A549 (cell line): ENCODE results near the gene GRID1. TPM values are rescaled to one million over a fixed set of nuclear protein-coding genes. Genes with fewer than 3 reads are reported as not detected.

Experiments used
- ATAC-seq, 2 experiments: fragments of 200-7000 bp in 1 of 2; fragments of >200 bp in 1 of 2; cut with Nextera tagmentation in 1 of 2; cut with Tn5 transposase in 1 of 2; 3 replicates each; pipeline versions ENCODE4 v1.8.0 to v1.9.1; 2018 to 2020; ENCODE audit warnings: mild to moderate bottlenecking in 1 of 2, moderate library complexity in 1 of 2
- CTCF ChIA-PET: fragments of 300-600 bp; sonication (Branson Sonifier 250); formaldehyde crosslinking; extraction: SDS; loops from one replicate; lab custom pipeline; 2021; ENCODE audit warnings: antibody characterized with exemption, inconsistent platforms; lab: Yijun Ruan, JAX
- POLR2A ChIA-PET: fragments of 350-600 bp; formaldehyde crosslinking; extraction: SDS; loops from one replicate; lab custom pipeline; 2021; ENCODE audit warnings: antibody characterized with exemption, inconsistent platforms; lab: Yijun Ruan, JAX
- DNase-seq, 2 experiments: peaks; one replicate each; pipeline versions ENCODE4 v3.0.0 to v3.0.0-alpha.2; 2011 to 2016; ENCODE audit warnings: low read depth in 1 of 2, low spot score in 1 of 2
- FAIRE-seq: peaks from 2 replicates; lab custom pipeline; 2011; peaks lifted over from hg19 to GRCh38; lab: Jason Lieb, UNC
- H3K27ac ChIP-seq, 2 experiments: fragments of >200 bp; sonication (Bioruptor Twin); formaldehyde crosslinking; 3 replicates each; pipeline ENCODE4 v1.5.1; 2016 to 2017
- H3K4me1 ChIP-seq: fragments of >200 bp; sonication (Bioruptor Twin); formaldehyde crosslinking; 3 replicates; pipeline ENCODE4 v1.6.1; 2016
- H3K4me2 ChIP-seq: fragments of >200 bp; sonication (Bioruptor Twin); formaldehyde crosslinking; 3 replicates; pipeline ENCODE4 v1.6.1; 2016
- H3K4me3 ChIP-seq: fragments of >200 bp; sonication (Bioruptor Twin); formaldehyde crosslinking; 3 replicates; pipeline ENCODE4 v1.5.1; 2016
- H3K9me3 ChIP-seq: fragments of >200 bp; sonication (Bioruptor Twin); formaldehyde crosslinking; 3 replicates; pipeline ENCODE4 v1.6.1; 2016
- ATOH8 ChIP-seq: fragments of 250-450 bp; sonication (Bioruptor Pico); IDR thresholded peaks from 2 replicates; pipeline ENCODE4 v1.5.0; 2020; ENCODE audit warnings: low read depth, mild to moderate bottlenecking, moderate library complexity
- BCL3 ChIP-seq: fragments of >200 bp; sonication (Bioruptor Twin); formaldehyde crosslinking; IDR thresholded peaks from 3 replicates; pipeline ENCODE4 v1.6.1; 2016
- BHLHE40 ChIP-seq: IDR thresholded peaks from 2 replicates; pipeline ENCODE4 v1.6.1; 2012; ENCODE audit warnings: low read depth, low read length, inconsistent platforms
- CBX8 ChIP-seq: fragments of 200-600 bp; sonication (generic); IDR thresholded peaks from 2 replicates; pipeline ENCODE4 v1.6.1; 2016
- E2F6 ChIP-seq: IDR thresholded peaks from 2 replicates; pipeline ENCODE4 v1.6.1; 2012; ENCODE audit warnings: low read depth, borderline replicate concordance
- EHF ChIP-seq: fragments of 250-450 bp; sonication (Bioruptor Pico); IDR thresholded peaks from 2 replicates; pipeline ENCODE4 v1.5.0; 2020; ENCODE audit warnings: mild to moderate bottlenecking
- EHMT2 ChIP-seq: fragments of 200-600 bp; sonication (generic); IDR thresholded peaks from 2 replicates; pipeline ENCODE4 v1.6.1; 2016; ENCODE audit warnings: antibody characterized with exemption, low read depth, mild to moderate bottlenecking, moderate library complexity
- ESRRA ChIP-seq: fragments of 150-350 bp; IDR thresholded peaks from 2 replicates; pipeline ENCODE4 v1.6.1; 2014; ENCODE audit warnings: mild to moderate bottlenecking, low read length, borderline replicate concordance
- FOSB ChIP-seq: fragments of 250-450 bp; sonication (Bioruptor Pico); IDR thresholded peaks from 2 replicates; pipeline ENCODE4 v1.5.0; 2020; ENCODE audit warnings: mild to moderate bottlenecking, moderate library complexity
- FOXS1 ChIP-seq: fragments of 250-450 bp; sonication (Bioruptor Pico); IDR thresholded peaks from 2 replicates; pipeline ENCODE4 v1.5.0; 2020; ENCODE audit warnings: mild to moderate bottlenecking, moderate library complexity
- HES2 ChIP-seq: fragments of >200 bp; sonication (Bioruptor Twin); formaldehyde crosslinking; IDR thresholded peaks from 2 replicates; pipeline ENCODE4 v1.6.1; 2016
- JUN ChIP-seq, 2 experiments: fragments of >200 bp; sonication (Bioruptor Twin); formaldehyde crosslinking; IDR thresholded peaks; 2 replicates in 1 of 2; 3 replicates in 1 of 2; pipeline ENCODE4 v1.6.1; 2016 to 2017
- KDM1A ChIP-seq: fragments of 200-600 bp; sonication (generic); IDR thresholded peaks from 2 replicates; pipeline ENCODE4 v1.6.1; 2016; ENCODE audit warnings: low read depth, mild to moderate bottlenecking
- KDM5A ChIP-seq: fragments of 200-600 bp; sonication (generic); IDR thresholded peaks from 2 replicates; pipeline ENCODE4 v1.6.1; 2016; ENCODE audit warnings: antibody characterized with exemption, mild to moderate bottlenecking
- NFE2L2 ChIP-seq: fragments of 150-350 bp; conservative IDR thresholded peaks from 2 replicates; pipeline ENCODE4 v1.6.1; 2014; ENCODE audit warnings: low read length
- NPAS2 ChIP-seq: fragments of 250-450 bp; sonication (Bioruptor Pico); IDR thresholded peaks from 2 replicates; pipeline ENCODE4 v1.8.0; 2022; ENCODE audit warnings: mild to moderate bottlenecking, moderate library complexity, borderline replicate concordance
- PBX3 ChIP-seq: IDR thresholded peaks from 2 replicates; pipeline ENCODE4 v1.6.1; 2012
- POLR2A ChIP-seq: IDR thresholded peaks from 2 replicates; pipeline ENCODE4 v1.6.1; 2012; ENCODE audit warnings: mild to moderate bottlenecking, low read length
- RAD21 ChIP-seq, 2 experiments: fragments of >200 bp in 1 of 2; sonication (Bioruptor Twin) in 1 of 2; formaldehyde crosslinking in 1 of 2; IDR thresholded peaks in 1 of 2; conservative IDR thresholded peaks in 1 of 2; 2 replicates in 1 of 2; 3 replicates in 1 of 2; pipeline ENCODE4 v1.6.1; 2012 to 2018; ENCODE audit warnings: inconsistent platforms in 1 of 2
- RCOR1 ChIP-seq: fragments of 150-350 bp; IDR thresholded peaks from 2 replicates; pipeline ENCODE4 v1.6.1; 2014; ENCODE audit warnings: antibody characterized with exemption, low read length, low read depth
- REST ChIP-seq: fragments of 200-600 bp; sonication (generic); IDR thresholded peaks from 2 replicates; pipeline ENCODE4 v1.6.1; 2016; ENCODE audit warnings: antibody characterized with exemption, mild to moderate bottlenecking, moderate library complexity
- RFX5 ChIP-seq: fragments of 450-650 bp; IDR thresholded peaks from 2 replicates; pipeline ENCODE4 v1.7.1; 2014; ENCODE audit warnings: antibody characterized with exemption, mild to moderate bottlenecking, moderate library complexity
- ZC3H11A ChIP-seq: fragments of 450-650 bp; IDR thresholded peaks from 2 replicates; pipeline ENCODE4 v1.6.1; 2014; ENCODE audit warnings: antibody characterized with exemption, mild to moderate bottlenecking
- ZFP36 ChIP-seq: fragments of 450-650 bp; IDR thresholded peaks from 2 replicates; pipeline ENCODE4 v1.6.1; 2014; ENCODE audit warnings: borderline replicate concordance; ENCODE audit not compliant: partially characterized antibody
- ZNF302 ChIP-seq: fragments of 250-450 bp; sonication (Bioruptor Pico); IDR thresholded peaks from 2 replicates; pipeline ENCODE4 v1.9.0; 2021; ENCODE audit warnings: inconsistent platforms, mild to moderate bottlenecking, moderate library complexity
- WGBS: methylation state at CpG from one replicate; pipeline ENCODE4 v1.1.6; 2017; ENCODE audit errors: missing lambda C conversion rate; 5-methylcytosine and 5-hydroxymethylcytosine counted together
- polyA plus RNA-seq, 4 experiments: library from polyadenylated mRNA; depleted of rRNA in 3 of 4; stranded (reverse); fragments of >200 nt; fragmentation: RNase III in 1 of 4; extraction: RNeasy Plus Mini Kit Qiagen cat#74134 plus additional on column Dnase treatment in 1 of 4; gene quantifications; 2 replicates in 3 of 4; 3 replicates in 1 of 4; pipeline ENCODE4 v1.2.3, GENCODE V29; 2011 to 2017

Gene GRID1
- polyA plus RNA-seq, 2 of the 4 experiments (the other 2 are of a cell fraction): 0.14 to 0.30 TPM

- ChIA-PET POLR2A (no interaction called here), CTCF (interaction anchor here (1.2 to 6.0 kb wide), 4 partner anchors 9 to 193 kb away, joined by 5 to 31 read pairs (median 12); no protein-coding TSS in a partner anchor)
- Histone ChIP-seq H3K4me3 (no peak overlapping the region), H3K9me3 (no peaks in the 10 kb centered on the region), H3K4me1 (no peaks in the 10 kb centered on the region), H3K27ac (no peak overlapping the region), H3K4me2 (no peak overlapping the region)
- 65% methylated on average over 12 of the region's 12 CpGs for WGBS
- TF ChIP-seq JUN (IDR thresholded peaks at IDR 0.05): no peak
- TF ChIP-seq POLR2A: no peak
- TF ChIP-seq BCL3: no peak
- no peak for TF ChIP-seq NPAS2 (CRISPR knock-in tag)
- TF ChIP-seq ESRRA: no peak
- no peak for TF ChIP-seq RFX5
- no peak for TF ChIP-seq HES2
- no peak for TF ChIP-seq EHMT2
- no peak for TF ChIP-seq CBX8
- TF ChIP-seq PBX3: no peak
- TF ChIP-seq EHF (CRISPR knock-in tag): no peak
- TF ChIP-seq ZC3H11A: no peak
- DNase-seq (no peak), FAIRE-seq (no peak), ATAC-seq (no peak)
Measured at GRCh38 chr10:86391986-86392722, 25.6 kb upstream of the GRID1 start.

GRCh38 chr10:86391236-86391840 lies 24.7 kb upstream of the GRID1 start:
- no peak overlapping the region for H3K27ac ChIP-seq
- H3K4me3 ChIP-seq: no peak overlapping the region
- DNase-seq (no peak), FAIRE-seq (no peak), ATAC-seq (no peak)
- H3K4me1 ChIP-seq: no peaks in the 10 kb centered on the region
- 87% methylated on average over 8 of the region's 8 CpGs for WGBS
- POLR2A ChIA-PET: no interaction called here
- no peak for TF ChIP-seq KDM5A
- TF ChIP-seq KDM1A: no peak
- no peak for TF ChIP-seq BHLHE40
- TF ChIP-seq RCOR1: no peak
- TF ChIP-seq ZFP36: no peak
- TF ChIP-seq FOSB (CRISPR knock-in tag): no peak
- TF ChIP-seq RAD21 (conservative IDR thresholded peaks at IDR 0.05 in 1 of 2, IDR thresholded peaks at IDR 0.05 in 1 of 2): no peak
- no peak for TF ChIP-seq NFE2L2
- TF ChIP-seq E2F6: no peak
- TF ChIP-seq ZNF302: no peak
- TF ChIP-seq ATOH8: no peak
- TF ChIP-seq REST: no peak
- no peak for TF ChIP-seq FOXS1 (CRISPR knock-in tag)
- H3K9me3 ChIP-seq: no peaks in the 10 kb centered on the region
- CTCF ChIA-PET: interaction anchor here (1.7 to 6.0 kb wide), 3 partner anchors 10 to 193 kb away, joined by 4 to 31 read pairs (median 17); no protein-coding TSS in a partner anchor
- H3K4me2 ChIP-seq: no peak overlapping the region
